Measurements from ENCODE around the gene LYPD6B.

DNA sequence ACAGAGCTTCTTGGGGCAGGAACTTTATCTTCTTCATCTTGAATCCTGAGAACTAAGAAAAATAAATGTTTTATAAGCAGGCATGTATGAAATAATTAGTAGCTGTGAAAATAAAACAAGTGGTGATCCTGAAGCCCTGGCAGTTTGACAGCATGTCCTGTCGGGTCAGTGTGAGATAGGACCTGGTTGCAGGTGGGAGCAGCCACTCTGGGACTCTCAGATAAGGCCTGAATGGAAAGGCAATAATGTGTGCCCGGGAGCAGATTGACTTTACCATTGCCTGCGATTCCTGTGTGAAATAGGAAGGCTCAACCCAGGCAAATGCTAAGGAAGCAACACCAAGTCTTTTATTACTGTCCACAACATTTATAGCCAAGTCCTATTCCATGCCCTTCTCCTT, 132.4 kb downstream of the LYPD6B start:
- TF ChIP-seq, protein P1, sequence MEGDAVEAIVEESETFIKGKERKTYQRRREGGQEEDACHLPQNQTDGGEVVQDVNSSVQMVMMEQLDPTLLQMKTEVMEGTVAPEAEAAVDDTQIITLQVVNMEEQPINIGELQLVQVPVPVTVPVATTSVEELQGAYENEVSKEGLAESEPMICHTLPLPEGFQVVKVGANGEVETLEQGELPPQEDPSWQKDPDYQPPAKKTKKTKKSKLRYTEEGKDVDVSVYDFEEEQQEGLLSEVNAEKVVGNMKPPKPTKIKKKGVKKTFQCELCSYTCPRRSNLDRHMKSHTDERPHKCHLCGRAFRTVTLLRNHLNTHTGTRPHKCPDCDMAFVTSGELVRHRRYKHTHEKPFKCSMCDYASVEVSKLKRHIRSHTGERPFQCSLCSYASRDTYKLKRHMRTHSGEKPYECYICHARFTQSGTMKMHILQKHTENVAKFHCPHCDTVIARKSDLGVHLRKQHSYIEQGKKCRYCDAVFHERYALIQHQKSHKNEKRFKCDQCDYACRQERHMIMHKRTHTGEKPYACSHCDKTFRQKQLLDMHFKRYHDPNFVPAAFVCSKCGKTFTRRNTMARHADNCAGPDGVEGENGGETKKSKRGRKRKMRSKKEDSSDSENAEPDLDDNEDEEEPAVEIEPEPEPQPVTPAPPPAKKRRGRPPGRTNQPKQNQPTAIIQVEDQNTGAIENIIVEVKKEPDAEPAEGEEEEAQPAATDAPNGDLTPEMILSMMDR (IDR thresholded peaks at IDR 0.05), result no peak
- no peak for TF ChIP-seq POLR2AphosphoS5 (IDR thresholded peaks at IDR 0.05; ENCODE audit: insufficient read depth in 1 of 2, low read depth in 1 of 2)

Measured in vagina (tissue), 2 donors.